ENCODE results near the gene REC8. TPM values are rescaled to one million over a fixed set of nuclear protein-coding genes. Genes with fewer than 3 reads are reported as not detected.
A peak's percentile ranks its signal among the peaks of the same experiment; 100 is the strongest.

REC8 gene
- total RNA-seq, 1 donor from 2014 or later, result 46.3 TPM

GRCh38 chr14:24156840-24157239, 15.0 kb upstream of the REC8 start:
- DNase-seq (ENCODE audit: extremely low read depth, low read depth, low spot score), result no peak

GRCh38 chr14:24157331-24157730, 14.5 kb upstream of the REC8 start:
- no peak for DNase-seq (ENCODE audit: extremely low read depth, low read depth, low spot score)

GRCh38 chr14:24159777-24160498, 11.9 kb upstream of the REC8 start:
- no peak for DNase-seq (ENCODE audit: extremely low read depth, low read depth, low spot score)

GRCh38 chr14:24160499-24160849, 11.4 kb upstream of the REC8 start:
- DNase-seq (ENCODE audit: extremely low read depth, low read depth, low spot score), result no peak

- peak; percentile 75 for DNase-seq (ENCODE audit: extremely low read depth, low read depth, low spot score)
Observed at GRCh38 chr14:24160850-24161804, 10.8 kb upstream of the REC8 start, which contains the start of gene IRF9. IRF9 (plus strand) TSS chr14:24161265; CDS start chr14:24162145, 880 bp downstream.

- DNase-seq (ENCODE audit: extremely low read depth, low read depth, low spot score), result no peak
Observed at GRCh38 chr14:24162093-24162492, 9.8 kb upstream of the REC8 start.

- no peak for DNase-seq (ENCODE audit: extremely low read depth, low read depth, low spot score)
Observed at GRCh38 chr14:24164518-24164991, 7.3 kb upstream of the REC8 start.

- DNase-seq (ENCODE audit: extremely low read depth, low read depth, low spot score), result no peak
Observed at GRCh38 chr14:24165785-24166184, 6.1 kb upstream of the REC8 start.

GRCh38 chr14:24167469-24168114, 4.3 kb upstream of the REC8 start:
- no peak for DNase-seq (ENCODE audit: extremely low read depth, low read depth, low spot score)

- DNase-seq (ENCODE audit: extremely low read depth, low read depth, low spot score), result no peak
Observed at GRCh38 chr14:24172261-24172860, 481 bp downstream of the REC8 start.

GRCh38 chr14:24172871-24173281, 996 bp downstream of the REC8 start:
- DNase-seq (ENCODE audit: extremely low read depth, low read depth, low spot score), result no peak

- DNase-seq (ENCODE audit: extremely low read depth, low read depth, low spot score), result no peak
Observed at GRCh38 chr14:24176599-24176998, 4.7 kb downstream of the REC8 start.

GRCh38 chr14:24177041-24177825, 5.4 kb downstream of the REC8 start:
- no peak for DNase-seq (ENCODE audit: extremely low read depth, low read depth, low spot score)

GRCh38 chr14:24177891-24178290, 6.0 kb downstream of the REC8 start:
- no peak for DNase-seq (ENCODE audit: extremely low read depth, low read depth, low spot score)

- DNase-seq (ENCODE audit: extremely low read depth, low read depth, low spot score), result no peak
Observed at GRCh38 chr14:24178399-24179178, 6.7 kb downstream of the REC8 start.

GRCh38 chr14:24179294-24179960, 7.5 kb downstream of the REC8 start:
- DNase-seq (ENCODE audit: extremely low read depth, low read depth, low spot score), result no peak

- DNase-seq (ENCODE audit: extremely low read depth, low read depth, low spot score), result no peak
Observed at GRCh38 chr14:24179961-24180796, 8.3 kb downstream of the REC8 start.
